GM19463 (cell line): ENCODE results near the gene SVOPL.

Source experiments
- ATAC-seq: cut with Tn5 transposase; IDR thresholded peaks from one replicate; pipeline ENCODE4 v1.9.1; 2021; ENCODE audit warnings: mild to moderate bottlenecking, moderate library complexity; ENCODE audit not compliant: unreplicated experiment

The SVOPL gene

DNA sequence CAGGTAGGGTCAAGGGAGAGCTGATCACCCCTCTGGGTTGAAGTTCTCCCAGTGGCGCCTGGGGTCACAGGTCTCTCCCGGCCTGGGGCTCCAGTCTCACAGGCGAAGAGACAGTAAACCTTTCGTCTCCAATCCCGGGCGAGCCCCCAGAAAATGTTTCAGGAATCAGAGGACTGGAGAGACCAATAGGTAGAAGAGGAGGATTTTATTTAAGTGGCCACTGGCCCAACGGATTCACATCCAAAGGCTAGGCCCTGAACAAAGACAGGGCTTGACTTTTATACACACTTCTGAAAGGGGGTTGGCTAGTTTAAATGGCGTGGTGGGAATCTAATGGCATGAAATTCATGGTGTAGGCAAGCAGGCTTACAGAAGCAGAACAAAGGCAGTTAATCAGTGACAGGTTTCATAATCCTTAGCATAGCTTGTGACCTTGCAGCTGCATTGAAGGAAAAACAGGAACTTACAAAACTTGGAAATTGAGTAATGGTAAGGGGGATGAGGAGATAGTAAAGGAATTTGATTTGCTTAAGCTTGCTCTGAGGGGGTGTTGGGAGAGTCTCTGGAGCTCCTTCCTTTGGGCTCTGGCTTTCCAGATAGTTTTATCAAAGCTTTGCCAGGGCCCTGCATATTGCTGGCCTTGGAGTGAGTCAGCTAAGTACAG, 135.6 kb downstream of the SVOPL start:
- ATAC-seq, result no peak

DNA sequence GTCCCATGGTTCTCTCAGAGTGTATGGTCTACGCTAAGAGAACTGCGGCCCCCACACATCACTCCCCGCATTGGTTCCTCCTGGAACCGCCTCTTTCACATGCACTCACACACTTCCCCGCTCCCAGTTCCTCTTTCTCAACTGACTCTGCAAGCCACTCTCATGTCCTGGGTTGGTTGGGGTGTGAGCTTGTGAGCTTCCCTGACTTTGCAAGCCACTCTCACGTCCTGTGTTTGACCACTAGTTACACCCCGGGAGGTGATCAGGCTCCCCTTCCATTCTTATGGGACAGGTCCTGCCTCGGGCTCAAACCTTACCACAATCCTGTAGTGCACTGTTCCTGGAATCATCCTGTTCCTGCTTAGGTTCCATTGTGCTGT, 136.1 kb downstream of the SVOPL start:
- ATAC-seq, result no peak

DNA sequence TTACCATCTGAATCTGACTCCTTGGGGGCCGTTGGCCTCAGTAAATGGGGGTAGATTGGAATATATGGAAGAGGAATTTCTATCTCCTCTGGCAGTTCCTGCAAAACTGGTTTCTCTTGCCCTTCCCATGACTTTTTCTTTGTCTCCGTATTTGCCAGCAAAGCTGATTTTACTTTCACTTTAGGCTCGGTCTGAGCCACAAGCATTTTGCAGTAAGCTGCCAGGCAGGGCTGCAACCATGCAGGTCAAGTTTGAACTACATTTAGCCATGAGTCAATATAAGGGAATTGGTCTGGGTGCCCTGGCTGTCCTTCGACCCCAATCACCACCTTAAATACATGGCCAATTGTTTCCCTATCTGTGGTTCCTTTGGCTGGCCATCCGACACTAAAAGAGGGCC, 136.8 kb downstream of the SVOPL start:
- ATAC-seq, result no peak

GRCh38 chr7:138563808-138564207, 137.4 kb downstream of the SVOPL start:
- no peak for ATAC-seq

GRCh38 chr7:138559448-138559847, 141.7 kb downstream of the SVOPL start:
- ATAC-seq, result no peak

- ATAC-seq, result no peak
Observed at GRCh38 chr7:138556771-138557484, 144.2 kb downstream of the SVOPL start.

- no peak for ATAC-seq
Observed at GRCh38 chr7:138555684-138556083, 145.5 kb downstream of the SVOPL start.

- ATAC-seq, result no peak
Observed at GRCh38 chr7:138554674-138555073, 146.5 kb downstream of the SVOPL start.

GRCh38 chr7:138553805-138554204, 147.4 kb downstream of the SVOPL start:
- no peak for ATAC-seq

DNA sequence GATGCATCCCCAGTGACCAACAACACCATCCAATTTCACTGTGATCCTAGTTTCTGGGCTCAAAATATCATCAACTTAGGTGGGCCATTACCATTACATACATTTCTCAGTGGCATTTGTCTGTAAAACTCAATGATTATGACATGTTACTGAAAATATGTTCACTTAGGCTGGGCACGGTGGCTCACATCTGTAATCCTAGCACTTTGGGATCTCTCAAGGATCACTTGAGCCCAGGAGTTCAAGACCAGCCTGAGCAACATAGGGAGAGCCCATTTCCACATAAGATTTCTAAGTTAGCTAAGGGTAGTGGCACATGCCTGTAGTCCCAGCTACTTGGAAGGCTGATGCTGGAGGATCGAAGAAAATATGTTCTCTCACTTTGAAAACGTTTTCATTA, 150.1 kb downstream of the SVOPL start:
- no peak for ATAC-seq

DNA sequence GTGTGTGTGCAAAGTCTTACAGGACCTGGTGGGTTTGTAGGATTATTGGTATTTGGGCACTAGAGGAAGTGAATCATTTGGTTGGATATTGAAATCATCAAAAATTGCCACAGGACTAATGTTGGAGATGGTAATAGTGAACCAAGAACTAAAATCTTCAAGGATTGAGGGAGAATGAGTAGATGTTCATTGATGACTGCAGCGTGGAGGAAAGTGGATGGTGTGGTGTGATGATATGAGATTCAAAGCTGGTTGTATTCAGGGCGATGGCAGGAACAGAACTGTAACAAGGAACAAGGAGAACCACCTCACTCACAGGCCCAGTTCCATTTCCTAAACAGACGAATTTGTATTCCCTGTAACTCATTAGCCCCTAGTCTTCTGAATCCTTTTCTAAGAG, 150.8 kb downstream of the SVOPL start:
- ATAC-seq, result no peak

DNA sequence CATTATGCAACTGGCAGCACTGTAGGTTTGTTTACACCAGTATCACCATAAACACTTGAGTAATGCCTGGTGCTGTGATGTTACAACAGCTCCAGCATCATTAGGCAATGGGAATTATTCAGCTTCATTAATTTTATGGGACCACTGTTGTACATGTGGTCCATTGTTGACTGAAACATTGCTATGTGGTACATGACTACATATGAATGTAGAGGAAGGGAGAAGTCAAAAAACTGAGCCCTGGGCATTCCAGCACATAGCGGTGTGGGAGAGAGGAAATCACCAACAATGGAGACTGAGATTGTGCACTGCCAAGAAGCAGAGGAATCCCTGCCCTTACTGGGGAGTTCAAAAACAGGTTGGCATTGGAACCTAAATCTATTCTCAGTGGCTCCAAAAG, 152.1 kb downstream of the SVOPL start:
- ATAC-seq, result no peak

GRCh38 chr7:138546829-138547228, 154.3 kb downstream of the SVOPL start:
- no peak for ATAC-seq

DNA sequence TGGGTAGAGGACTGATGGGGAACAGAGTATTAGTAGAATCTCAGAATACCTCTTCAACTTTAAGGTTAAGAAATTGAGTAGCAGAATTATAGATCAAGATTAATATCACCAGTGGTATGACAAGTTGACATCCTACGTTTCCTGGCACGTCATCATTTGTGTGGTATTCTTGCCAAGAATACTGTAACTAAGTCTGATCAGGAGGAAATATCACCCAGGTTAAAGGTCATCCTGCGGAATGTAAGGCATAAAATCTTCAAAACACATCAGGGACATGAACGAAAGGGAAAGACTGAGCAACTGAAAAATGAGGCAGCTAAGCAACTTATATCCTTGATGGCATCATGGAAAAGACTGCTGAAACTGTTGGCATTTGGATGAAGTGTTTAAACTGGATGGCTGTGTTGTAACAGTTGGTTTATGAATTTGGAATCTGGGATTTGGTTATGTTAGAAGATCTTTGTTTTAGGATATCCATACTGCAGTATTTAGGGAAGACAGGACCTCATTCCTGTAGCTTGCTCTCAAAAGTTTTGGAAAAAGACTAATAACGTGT, 155.0 kb downstream of the SVOPL start:
- no peak for ATAC-seq

DNA sequence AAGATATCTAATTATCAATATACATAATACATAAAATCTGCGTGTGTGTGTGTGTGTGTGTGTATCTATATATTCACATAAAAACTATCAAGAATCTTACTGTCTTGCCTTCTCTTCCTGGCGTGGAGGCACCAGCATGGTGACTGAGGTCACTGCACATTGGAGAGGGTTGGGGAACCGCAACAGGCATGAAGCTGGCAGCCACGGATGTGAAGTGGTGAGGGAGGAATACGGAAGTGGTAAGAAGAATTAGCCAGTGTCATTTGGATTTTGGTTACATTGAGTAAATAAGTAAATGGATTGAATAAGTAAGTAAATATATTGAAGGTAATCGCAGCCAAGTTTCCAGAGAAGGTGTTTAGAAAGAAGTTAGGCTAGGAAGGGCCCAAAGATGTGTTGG, 156.0 kb downstream of the SVOPL start:
- ATAC-seq, result no peak
